ENCODE measurements around the gene ABCC9.

ABCC9 gene

DNA sequence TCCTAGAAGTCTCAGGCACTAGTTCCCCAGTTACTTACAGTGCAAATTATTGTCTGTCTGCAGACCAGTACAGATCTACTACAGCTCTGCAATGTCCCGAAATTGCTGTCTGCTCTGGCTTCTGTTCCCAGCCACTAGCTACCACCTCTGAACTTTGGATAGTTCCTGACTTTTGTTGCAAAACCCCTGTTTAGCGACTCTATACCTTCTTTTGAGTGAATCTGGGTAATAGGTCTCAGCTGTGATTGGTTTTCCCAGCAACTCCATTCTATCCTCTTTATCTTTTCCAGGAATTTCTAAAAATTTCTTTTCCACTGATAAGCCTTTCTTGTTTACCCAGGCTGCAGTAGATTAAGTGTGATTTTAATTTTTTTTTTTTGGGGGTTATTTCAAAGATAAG is 183.5 kb downstream of the ABCC9 start:
- in situ Hi-C loops (cut with HindIII; ENCODE audit: low sequenced_read_pairs): no loop called here
- TF ChIP-seq, protein P1, sequence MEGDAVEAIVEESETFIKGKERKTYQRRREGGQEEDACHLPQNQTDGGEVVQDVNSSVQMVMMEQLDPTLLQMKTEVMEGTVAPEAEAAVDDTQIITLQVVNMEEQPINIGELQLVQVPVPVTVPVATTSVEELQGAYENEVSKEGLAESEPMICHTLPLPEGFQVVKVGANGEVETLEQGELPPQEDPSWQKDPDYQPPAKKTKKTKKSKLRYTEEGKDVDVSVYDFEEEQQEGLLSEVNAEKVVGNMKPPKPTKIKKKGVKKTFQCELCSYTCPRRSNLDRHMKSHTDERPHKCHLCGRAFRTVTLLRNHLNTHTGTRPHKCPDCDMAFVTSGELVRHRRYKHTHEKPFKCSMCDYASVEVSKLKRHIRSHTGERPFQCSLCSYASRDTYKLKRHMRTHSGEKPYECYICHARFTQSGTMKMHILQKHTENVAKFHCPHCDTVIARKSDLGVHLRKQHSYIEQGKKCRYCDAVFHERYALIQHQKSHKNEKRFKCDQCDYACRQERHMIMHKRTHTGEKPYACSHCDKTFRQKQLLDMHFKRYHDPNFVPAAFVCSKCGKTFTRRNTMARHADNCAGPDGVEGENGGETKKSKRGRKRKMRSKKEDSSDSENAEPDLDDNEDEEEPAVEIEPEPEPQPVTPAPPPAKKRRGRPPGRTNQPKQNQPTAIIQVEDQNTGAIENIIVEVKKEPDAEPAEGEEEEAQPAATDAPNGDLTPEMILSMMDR (IDR thresholded peaks at IDR 0.05; ENCODE audit: low read depth, low read length, missing control alignments): no peak
- H3K4me3 ChIP-seq (ENCODE audit: low read depth, low read length): no peak overlapping the region
- no peak for DNase-seq (ENCODE audit: low read depth)

DNA sequence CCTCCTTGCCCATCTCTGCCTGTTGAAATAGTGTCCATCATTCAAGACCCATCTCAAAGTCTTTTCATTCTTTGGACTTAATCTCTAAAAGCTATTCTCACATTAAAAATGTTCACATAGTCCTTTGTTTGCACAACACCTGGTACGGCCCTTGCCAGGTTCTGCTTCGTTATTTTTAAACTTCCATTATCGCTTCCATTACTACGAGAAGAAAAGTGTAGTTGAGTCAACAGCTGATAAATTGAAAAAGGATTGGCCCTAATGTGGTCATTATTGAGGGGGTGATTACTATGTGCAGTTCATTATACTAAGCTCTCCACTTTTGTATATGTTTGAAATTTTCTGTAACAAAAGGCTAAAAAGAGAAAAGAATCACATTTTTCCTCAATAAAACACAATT is 184.5 kb downstream of the ABCC9 start:
- no peak overlapping the region for H3K4me3 ChIP-seq (ENCODE audit: low read depth, low read length)
- in situ Hi-C loops (cut with HindIII; ENCODE audit: low sequenced_read_pairs): no loop called here
- TF ChIP-seq, protein P1 (IDR thresholded peaks at IDR 0.05; ENCODE audit: low read depth, low read length, missing control alignments): no peak
- DNase-seq (ENCODE audit: low read depth): no peak

DNA sequence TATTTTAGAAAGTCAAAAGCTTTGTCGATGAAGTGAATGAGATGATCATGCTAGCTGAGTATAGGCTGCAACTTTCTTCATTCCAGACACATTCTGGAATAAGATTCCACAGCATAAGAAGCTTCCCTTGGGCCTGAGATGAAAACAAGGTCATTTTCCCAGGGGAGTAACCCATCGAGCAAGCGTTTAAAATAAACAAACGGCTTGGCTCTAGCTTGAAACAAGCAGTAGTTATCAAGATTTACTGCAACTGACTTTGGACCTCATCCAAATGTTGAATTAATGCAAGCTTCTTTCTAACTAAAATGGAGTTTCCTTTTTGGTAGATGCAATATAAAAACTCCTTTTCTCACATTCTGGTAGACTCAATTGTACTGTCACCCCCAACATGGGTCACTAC is 189.7 kb downstream of the ABCC9 start:
- H3K4me3 ChIP-seq (ENCODE audit: low read depth, low read length): no peak overlapping the region
- in situ Hi-C loops (cut with HindIII; ENCODE audit: low sequenced_read_pairs): no loop called here
- TF ChIP-seq, protein P1 (IDR thresholded peaks at IDR 0.05; ENCODE audit: low read depth, low read length, missing control alignments): no peak
- DNase-seq (ENCODE audit: low read depth): no peak

Measured in astrocyte of the cerebellum (primary cell).